22Rv1 (cell line): ENCODE measurements around the gene SHISA4.
A peak's percentile ranks its signal among the peaks of the same experiment; 100 is the strongest.

ENCODE experiments used
- H3K27ac ChIP-seq: fragments of 450-650 bp; 2 replicates; pipeline ENCODE4 v1.5.1; 2017
- CTCF ChIP-seq: fragments of 450-650 bp; IDR thresholded peaks from 2 replicates; pipeline ENCODE4 v1.5.1; 2017; ENCODE audit warnings: mild to moderate bottlenecking
- ZFX ChIP-seq: fragments of 450-650 bp; IDR thresholded peaks from 2 replicates; pipeline ENCODE4 v1.6.1; 2017; ENCODE audit warnings: antibody characterized with exemption, borderline replicate concordance

SHISA4 gene

GRCh38 chr1:201917362-201918033 is 28.8 kb downstream of the SHISA4 start:
- H3K27ac ChIP-seq, result peak overlapping the region; percentile 51
- TF ChIP-seq CTCF, result no peak
- TF ChIP-seq ZFX, result no peak

GRCh38 chr1:201918343-201918742 is 29.6 kb downstream of the SHISA4 start:
- TF ChIP-seq ZFX, result no peak
- no peak for TF ChIP-seq CTCF
- H3K27ac ChIP-seq, result no peak overlapping the region

- TF ChIP-seq CTCF, result no peak
Observed at GRCh38 chr1:201921952-201922558, 33.4 kb downstream of the SHISA4 start.

GRCh38 chr1:201925301-201925567 is 36.5 kb downstream of the SHISA4 start:
- no peak overlapping the region for H3K27ac ChIP-seq
- TF ChIP-seq CTCF (no peak), ZFX (no peak)

More at GRCh38 chr1:201921952-201922558, 33.4 kb downstream of the SHISA4 start:
- no peak overlapping the region for H3K27ac ChIP-seq

- TF ChIP-seq ZFX, result no peak
- H3K27ac ChIP-seq, result no peak overlapping the region
Observed at GRCh38 chr1:201925981-201926645, 37.4 kb downstream of the SHISA4 start.

GRCh38 chr1:201928266-201928665 is 39.6 kb downstream of the SHISA4 start:
- no peak overlapping the region for H3K27ac ChIP-seq
- no peak for TF ChIP-seq ZFX
- no peak for TF ChIP-seq CTCF

GRCh38 chr1:201930137-201930536 is 41.4 kb downstream of the SHISA4 start:
- H3K27ac ChIP-seq, result no peak overlapping the region
- TF ChIP-seq ZFX (no peak), CTCF (no peak)
